ENCODE results near the gene RARG.
A peak's percentile ranks its signal among the peaks of the same experiment; 100 is the strongest.

Gene RARG

GRCh38 chr12:53191096-53191884, 40.7 kb downstream of the RARG start:
- TF ChIP-seq CTCF (IDR thresholded peaks at IDR 0.05; ENCODE audit: low read depth, low read length, missing control alignments): no peak
- no peak overlapping the region for H3K4me3 ChIP-seq (ENCODE audit: low read depth, low read length)
- no peak for DNase-seq (ENCODE audit: low read depth)

- H3K4me3 ChIP-seq (ENCODE audit: low read depth, low read length): no peak overlapping the region
- no peak for DNase-seq (ENCODE audit: low read depth)
- peak; percentile 89 for TF ChIP-seq CTCF (IDR thresholded peaks at IDR 0.05; ENCODE audit: low read depth, low read length, missing control alignments)
Observed at GRCh38 chr12:53190108-53190729, 41.8 kb downstream of the RARG start.

- TF ChIP-seq CTCF (IDR thresholded peaks at IDR 0.05; ENCODE audit: low read depth, low read length, missing control alignments): no peak
- no peak for DNase-seq (ENCODE audit: low read depth)
- H3K4me3 ChIP-seq (ENCODE audit: low read depth, low read length): no peak overlapping the region
Observed at GRCh38 chr12:53187145-53187899, 44.7 kb downstream of the RARG start.

GRCh38 chr12:53186745-53187144, 45.3 kb downstream of the RARG start:
- TF ChIP-seq CTCF (IDR thresholded peaks at IDR 0.05; ENCODE audit: low read depth, low read length, missing control alignments): no peak
- H3K4me3 ChIP-seq (ENCODE audit: low read depth, low read length): no peak overlapping the region
- DNase-seq (ENCODE audit: low read depth): no peak

- H3K4me3 ChIP-seq (ENCODE audit: low read depth, low read length): no peak overlapping the region
- DNase-seq (ENCODE audit: low read depth): no peak
- TF ChIP-seq CTCF (IDR thresholded peaks at IDR 0.05; ENCODE audit: low read depth, low read length, missing control alignments): no peak
Observed at GRCh38 chr12:53185582-53186153, 46.3 kb downstream of the RARG start.

GRCh38 chr12:53184828-53185227, 47.2 kb downstream of the RARG start:
- no peak for TF ChIP-seq CTCF (IDR thresholded peaks at IDR 0.05; ENCODE audit: low read depth, low read length, missing control alignments)
- no peak overlapping the region for H3K4me3 ChIP-seq (ENCODE audit: low read depth, low read length)
- no peak for DNase-seq (ENCODE audit: low read depth)
